HG02943 (cell line): ENCODE measurements around the gene DDR2.

Experiments used
- ATAC-seq: cut with Tn5 transposase; IDR thresholded peaks from one replicate; pipeline ENCODE4 v1.9.1; 2021; ENCODE audit warnings: mild to moderate bottlenecking, low read depth, moderate library complexity; ENCODE audit not compliant: unreplicated experiment

The DDR2 gene

DNA sequence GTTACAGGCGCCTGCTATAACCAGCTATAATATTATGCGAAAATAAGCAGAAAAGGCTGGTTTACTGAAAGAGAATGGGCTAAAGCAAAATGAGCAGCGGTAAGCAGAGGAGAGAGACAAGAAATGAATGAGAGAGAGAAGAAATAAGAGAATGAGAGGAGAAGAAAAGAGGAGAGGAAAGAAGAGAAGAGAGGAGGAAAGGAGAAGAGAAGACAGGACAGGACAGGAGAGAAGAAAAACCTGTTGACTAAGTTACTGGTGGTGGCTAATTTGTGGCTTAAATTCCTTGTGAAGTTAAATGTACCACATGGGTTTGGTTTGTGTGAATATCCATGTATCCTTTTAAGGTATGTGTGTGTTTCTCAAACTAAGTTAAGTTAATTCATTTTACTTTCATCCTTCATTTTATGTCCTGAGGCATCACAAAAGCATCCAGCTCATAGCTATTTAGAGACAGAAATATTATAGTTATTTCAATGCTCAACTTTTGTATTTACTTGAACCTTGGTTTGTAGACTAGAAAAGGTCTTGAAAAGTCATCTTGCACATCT is 3.1 kb upstream of the DDR2 start:
- no peak for ATAC-seq

DNA sequence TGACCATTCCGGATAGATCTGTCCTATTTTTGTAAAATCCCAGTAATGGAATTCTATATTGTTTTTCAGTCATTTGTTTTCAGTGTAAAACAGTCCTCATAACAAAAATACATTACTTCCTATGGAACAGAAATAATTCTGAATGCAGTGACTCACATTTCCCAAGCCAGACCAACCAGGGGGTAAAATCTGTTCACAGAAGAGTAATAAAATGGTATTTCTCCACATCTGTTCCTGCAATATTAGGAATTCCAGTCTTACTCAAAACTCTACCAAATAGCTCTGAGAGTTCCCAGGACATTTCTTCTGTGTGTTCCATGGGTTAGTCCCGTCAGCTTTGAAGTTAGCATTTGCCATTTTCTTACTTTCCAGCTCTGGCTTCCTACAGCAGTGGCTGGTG is 2.6 kb upstream of the DDR2 start:
- no peak for ATAC-seq

DNA sequence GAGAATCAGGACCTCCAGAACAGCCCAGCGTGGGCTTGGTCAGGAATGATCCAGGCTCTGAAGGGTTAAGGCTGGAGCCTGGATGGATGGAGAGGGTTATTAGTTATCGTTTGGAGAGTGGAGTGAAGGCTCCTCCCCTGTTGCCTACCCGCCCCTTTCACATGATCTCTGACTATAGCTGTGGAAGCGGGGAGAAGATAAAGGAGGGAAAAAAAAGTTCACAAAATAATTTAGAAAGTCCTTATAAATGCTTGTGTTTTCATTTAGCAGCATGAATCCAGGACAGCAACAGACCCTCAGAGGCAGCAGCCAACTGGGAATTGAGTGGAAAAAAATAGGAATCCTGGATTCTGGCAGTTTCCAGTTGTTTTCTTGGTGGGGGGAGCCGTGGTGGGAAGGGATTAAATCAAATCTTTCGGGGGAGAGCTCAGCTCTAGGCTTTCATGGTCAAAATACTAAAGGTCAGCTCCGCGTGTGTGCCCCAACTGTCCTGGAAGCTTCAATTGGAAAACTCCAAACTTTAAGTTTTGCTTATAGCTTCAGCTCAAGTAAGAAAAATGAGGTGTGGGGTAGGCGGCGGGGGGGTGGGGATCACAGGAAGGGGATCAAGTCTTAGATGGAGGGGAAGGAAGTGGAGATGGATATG is 595 bp upstream of the DDR2 start:
- ATAC-seq, result no peak

DNA sequence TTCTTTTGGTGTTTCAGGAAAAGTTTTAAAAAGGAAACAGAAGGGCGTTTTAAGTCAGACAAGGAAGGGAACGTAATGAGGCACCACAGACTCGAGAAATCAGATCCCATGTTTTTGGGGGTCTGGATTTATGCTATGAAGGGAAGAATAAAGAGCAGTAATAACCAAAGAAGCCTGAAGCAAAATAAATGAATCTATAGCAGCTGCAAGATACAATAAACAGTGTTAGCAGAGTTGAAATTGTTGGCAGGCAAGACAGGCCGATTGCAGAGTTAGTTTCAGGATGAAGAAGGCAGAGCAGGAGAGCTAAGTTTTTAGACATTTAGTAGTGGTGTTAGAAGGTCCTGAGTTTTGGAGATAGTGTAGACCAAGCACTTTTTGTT is 425 bp downstream of the DDR2 start:
- no peak for ATAC-seq

DNA sequence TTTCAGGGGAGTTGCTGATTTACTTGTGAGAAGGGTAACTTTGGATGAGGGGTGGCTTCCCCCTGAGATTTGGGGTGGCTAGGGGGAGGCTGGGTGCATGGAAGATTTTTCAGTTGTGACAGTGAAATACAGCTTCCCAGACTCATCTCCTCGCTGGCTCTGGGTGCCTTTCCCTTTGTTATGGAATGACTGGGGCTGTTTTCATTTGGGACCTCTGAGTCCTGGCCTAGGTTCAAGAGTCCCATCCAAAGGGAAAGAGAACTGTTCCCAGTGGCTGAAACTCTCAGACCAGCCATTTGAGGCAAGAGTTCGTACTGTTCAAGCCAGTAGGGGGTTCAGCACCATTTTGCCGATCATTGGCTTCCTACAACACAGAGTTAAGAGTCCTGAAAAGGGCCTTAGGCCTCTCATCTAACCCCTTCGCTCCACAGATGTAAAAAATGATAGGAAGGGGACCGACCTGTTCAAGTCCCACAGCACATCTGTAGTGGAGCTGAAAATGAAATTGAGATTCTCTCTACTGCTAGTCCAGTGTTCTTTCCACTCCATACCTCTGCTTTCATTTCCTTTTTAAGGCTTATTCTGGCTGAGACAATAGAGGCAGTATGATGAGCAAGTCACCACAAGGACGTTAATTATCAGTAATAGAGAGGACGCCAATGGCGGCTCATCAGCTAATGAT is 958 bp downstream of the DDR2 start:
- ATAC-seq, result no peak

DNA sequence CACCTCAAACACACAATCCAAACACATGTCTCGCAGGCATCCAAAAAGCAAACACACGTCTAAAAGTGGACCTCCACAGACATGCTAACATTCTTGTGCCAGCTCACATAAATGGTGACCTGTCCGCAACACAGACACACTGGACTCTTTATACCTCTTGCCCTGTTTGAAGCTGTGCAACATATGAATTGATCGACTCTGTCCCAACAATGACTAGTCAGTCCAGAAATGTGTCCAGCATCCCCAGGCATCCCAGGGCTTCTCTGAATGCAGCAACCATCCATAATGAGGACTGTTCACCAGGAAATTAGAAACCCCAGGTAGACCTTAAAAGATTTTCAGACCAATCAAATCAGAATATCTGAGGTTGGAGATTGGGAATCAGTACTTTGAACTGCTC is 3.2 kb downstream of the DDR2 start:
- ATAC-seq, result no peak

DNA sequence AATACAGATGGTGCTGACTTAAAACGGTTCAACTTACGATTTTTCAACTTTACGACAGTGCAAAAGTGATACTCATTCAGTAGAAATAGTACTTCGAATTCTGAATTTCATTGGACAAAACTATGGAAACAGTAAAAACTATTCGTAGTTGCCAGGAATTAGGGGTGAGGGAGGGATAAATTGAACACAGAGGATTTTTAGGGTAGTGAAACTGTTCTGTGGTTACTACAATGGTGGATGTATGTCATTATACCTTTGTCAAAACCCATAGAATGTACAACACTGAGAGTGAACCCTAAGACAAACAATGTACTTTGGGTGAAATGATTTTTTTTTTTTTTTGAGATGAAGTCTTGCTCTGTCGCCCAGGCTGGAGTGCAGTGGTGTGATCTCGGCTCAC is 7.5 kb downstream of the DDR2 start:
- no peak for ATAC-seq

DNA sequence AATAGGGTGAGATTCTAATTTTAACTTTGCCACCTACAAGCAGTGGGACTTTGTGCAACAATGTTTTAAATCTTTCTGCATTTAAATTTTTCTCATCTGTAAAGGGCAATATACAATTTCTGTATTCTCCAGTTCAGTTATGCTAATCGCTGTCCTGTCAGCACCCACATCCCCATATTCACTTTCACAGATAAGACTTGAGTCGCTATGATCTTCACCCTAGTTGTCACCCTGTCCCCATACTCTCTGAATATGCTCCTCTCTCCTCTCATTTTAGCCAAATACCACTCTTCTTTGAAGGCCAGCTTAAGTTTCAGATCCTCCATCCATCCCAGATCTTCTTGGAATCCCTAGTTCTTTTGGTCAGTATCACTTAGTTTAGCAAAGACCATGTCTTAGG is 8.8 kb downstream of the DDR2 start:
- no peak for ATAC-seq

DNA sequence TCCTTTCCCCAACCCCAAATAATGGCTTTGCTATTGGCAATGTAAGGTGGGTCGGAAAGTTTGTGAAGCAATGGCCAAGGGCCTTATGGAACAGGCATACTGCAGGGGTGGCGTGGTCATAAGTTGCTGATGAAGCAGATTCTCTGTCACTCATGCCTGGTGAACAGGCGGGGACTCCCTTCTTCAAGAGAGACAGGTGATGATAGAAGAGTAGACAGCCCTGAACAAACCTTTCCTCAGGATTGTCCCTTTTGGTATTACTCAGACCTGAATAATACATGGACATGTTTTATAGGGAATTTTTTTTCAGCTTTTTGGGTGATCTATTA is 12.7 kb downstream of the DDR2 start:
- ATAC-seq, result no peak

DNA sequence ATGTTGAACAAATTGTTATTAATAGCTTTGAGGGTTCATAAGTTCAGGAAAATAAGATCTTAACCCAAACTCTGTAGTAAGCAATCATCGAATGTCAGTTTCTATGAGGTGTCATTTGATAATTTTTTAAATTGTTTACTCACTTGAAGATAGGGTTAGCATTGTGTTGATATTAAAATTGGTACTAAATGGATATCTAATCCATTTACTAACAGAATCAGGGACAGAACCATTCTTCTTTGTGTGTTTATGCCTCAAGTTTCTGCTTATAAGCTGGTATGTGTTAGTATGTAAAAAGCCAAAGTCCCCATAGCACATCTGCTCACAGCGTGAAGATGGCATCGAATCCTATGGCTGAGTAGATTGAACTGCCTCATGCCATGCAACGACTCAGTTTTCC is 13.4 kb downstream of the DDR2 start:
- ATAC-seq, result no peak

DNA sequence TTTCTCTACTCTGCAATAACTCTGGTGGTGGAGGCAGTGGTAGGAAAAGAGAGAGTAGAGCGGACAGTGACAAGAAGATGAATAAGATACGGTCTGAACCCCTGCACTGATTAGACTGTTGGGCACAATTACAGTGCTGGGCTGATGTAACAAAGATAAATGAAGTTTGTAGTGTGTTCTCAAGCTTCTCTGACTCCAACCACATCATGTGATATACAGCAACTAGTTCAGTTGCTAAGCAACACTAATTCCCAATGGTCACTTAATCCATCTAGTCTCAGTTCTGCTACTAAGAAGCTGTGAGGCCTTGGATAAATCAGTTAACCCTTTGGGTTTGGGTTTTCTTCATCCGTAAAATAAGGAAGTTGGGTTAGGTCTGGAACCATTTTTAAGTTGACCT is 17.3 kb downstream of the DDR2 start:
- ATAC-seq, result no peak

DNA sequence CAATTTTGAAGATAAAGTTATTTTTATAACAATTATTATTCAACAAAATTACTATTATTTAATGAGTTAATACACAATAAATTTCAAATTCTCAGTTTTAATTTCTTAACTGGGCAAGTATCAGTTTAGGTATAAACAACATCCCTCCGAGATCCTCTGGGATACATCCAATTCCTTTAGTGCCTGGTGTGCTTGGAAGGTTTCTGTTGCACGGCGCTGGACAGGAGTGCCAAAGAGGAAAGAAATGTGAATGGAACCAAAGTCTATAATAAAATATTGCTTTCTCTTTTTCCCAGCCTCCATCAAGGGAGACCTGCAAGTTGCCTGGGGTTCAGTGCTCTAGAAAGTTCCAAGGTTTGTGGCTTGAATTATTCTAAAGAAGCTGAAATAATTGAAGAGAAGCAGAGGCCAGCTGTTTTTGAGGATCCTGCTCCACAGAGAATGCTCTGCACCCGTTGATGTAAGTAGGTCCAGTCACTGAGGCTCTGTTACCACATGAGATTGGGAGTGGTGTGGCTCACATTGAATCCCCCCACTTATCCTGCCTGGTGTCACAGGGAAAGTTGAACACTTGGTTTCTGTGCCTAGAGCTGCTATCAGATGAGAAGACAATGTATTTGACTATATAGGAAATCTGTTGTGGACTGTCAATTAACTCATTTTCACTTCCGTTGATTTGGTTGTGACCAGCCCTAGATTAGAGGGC is 22.8 kb downstream of the DDR2 start:
- no peak for ATAC-seq

DNA sequence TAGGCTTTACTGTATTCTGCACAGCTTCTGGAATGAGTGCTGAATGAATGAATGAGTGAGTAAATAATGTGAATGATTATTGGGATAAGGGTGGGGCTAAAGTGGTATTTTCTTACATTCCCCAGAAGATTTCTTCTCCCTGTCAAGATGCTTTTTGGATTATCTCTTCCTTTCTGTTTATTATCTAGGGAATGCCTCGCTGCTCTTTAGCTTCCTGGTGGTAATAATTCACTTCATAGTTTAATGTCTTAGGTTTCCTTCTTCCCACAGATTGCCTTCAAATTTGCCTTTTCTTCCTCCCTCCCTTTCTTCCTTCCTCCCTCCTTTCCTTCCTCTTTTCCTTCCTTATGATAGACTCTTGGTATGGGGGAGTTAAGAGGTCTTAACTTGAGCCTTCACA is 24.0 kb downstream of the DDR2 start:
- no peak for ATAC-seq

DNA sequence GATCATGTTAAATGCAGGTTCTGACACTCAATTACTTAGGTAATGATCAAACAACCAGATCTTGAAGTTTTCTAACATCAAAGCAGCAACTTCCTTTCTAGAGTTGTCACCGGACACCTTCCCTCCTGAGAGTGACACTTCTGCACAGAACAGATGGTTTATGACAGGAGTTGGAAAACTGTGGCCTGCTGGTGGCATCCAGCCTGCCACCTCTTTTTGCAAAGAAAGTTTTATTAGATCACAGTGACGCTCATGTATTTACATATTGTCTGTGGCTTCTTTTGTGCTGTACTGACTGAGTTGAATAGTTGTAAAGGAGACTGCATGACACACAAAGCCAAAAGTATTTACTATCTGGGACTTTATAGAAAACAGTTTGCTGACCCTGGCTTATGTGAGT is 28.3 kb downstream of the DDR2 start:
- no peak for ATAC-seq

DNA sequence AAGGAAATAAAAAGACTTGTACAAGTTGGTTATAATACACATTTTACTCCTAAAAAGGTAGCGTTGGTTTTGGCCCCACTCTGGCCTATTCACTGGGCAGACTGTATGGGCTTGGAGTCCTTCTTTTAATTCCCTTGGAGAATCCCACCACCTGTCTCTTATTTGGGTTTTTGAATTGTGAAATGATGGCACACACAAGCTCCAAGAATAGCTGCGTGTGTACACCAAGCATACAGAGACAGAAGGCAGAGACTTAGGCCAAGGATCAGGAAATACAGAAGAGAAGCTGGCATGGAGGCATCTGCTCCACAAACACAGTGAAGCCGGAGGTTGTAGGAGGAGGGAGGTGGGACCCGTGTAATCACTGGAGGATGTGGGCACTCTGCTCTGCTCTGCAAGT is 29.1 kb downstream of the DDR2 start:
- ATAC-seq, result no peak

DNA sequence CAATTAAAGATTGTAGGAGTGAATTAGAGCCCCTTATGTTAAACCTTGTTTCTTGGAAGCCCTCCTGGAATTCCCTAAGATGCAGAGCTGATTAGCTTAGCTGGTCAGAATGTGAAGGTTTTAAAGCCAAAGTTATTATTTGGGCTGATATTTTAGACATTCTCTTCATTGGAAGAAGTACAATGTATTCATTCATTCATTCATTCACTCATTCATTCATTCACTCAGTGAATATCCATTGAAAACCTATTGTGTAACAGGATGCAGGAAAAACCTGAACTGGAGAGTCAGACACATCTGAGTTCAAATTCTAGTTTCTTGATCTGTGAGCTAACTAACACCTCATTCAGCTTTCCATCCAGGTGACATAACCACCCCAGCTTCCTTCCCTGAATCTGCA is 29.7 kb downstream of the DDR2 start:
- ATAC-seq, result no peak

DNA sequence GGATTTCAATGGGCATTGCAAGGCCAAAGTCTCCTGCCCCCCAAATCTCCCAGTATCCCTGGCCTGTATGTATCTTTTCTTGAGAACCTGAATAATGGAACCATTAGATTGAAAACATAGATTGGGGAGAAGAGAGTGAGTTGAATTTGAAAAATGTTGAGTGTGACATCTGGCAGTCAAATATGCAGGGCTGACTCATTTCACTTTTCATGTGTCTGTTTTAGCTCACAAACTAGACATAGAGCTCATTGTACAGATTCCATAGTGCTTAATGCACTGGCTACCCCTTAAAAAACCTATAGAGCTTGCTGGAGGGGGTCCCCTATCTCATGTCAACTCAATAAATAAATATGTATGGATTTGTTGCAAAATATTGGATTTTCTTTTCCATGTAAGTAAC is 30.8 kb downstream of the DDR2 start:
- ATAC-seq, result no peak

DNA sequence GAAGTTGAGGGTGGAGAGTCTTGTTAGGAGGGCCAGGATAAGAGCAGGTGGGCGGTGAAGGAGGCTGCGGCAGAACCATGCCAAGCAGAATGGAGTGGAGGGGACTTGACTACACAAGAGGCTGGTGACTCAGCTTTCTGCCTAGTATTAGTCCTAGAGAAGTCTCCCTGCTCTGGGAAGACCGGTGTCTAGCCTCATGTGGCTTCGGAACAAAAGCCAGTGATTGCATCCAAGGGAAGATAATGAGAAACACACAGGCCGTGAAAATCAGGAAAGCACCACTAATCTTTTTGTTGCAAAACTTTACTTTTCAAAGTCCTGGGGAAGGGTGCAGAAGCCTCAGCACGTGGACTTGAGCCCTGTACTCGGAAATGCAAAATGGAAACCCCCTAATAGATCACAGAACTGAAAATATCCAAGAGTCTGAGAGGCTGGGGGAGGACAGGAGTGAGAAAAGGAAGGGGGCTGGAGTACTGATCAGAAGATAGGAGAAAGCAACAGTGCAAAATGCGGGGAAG is 31.4 kb downstream of the DDR2 start:
- no peak for ATAC-seq

DNA sequence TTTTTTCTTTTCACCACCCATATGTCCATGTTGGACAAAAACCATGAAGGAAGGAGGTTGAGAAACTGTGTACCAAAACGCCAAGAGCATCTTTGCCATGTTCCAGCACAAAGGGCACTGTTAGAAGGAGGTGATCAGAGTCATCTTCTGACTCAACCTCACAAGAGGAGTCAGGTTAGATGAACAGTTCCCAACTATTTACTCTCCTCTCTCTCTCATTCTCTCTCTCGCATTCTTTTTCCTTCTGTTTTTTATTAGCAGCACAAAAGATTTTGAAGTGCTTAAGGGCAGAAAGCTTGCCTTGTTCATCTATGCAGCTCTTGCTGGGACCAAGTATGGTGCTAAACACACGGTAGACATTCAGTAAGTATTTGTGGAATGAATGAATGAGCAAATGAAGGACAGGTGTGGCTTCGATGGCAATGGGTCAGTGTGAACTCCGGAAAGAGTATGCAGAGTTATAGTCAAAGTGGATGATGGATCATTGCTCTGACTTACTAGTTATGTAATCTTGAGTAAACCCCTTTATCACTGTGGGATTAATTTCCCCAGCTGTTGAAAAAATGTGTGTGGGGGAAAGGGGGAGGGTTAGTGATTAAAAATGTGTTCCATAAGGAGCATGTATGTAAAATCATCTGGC is 33.9 kb downstream of the DDR2 start:
- no peak for ATAC-seq

DNA sequence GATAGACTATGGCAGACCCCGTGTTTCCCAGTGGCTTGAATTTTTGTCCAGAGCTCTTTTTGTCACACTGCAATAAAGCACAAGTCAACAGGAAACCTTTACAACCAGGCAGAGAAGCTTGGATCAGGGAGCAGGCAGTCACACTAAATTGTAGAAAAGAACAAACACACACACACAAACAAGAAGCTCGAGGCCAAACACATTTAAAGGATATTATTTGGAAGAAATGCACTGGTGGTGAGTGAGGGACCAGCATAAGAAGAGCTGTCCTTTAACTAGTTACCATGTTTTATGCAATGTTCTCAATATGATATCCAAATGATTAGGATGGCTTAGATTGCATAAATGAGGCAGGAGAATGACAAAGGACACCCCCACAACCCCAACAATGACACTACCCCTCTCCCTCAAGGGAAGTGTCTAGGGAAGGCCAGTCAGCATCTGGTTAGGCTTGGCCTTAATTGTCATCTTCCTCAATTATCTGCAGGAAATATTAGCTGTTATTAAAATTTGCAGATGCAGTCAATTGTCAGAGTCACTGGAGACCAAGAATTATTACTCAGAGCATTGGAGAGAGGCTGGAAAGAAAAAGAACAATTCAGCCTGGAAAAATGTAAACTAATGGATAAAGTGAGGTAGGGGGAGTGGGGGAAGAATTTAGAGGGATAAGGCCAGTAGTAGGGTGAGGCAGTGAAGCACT is 35.3 kb downstream of the DDR2 start:
- ATAC-seq, result no peak
